Aortic smooth muscle cell (primary cell): Measurements from ENCODE around the gene ARL13A. TPM values are rescaled to one million over a fixed set of nuclear protein-coding genes. Genes with fewer than 3 reads are reported as not detected.

Experiments
- total RNA-seq: library from RNA; depleted of rRNA; stranded (reverse); fragments of >200 nt; gene quantifications from 2 replicates; pipeline ENCODE4 v1.2.3, GENCODE V29; 2014

Gene ARL13A
- not detected in 2 replicates for total RNA-seq

DNA sequence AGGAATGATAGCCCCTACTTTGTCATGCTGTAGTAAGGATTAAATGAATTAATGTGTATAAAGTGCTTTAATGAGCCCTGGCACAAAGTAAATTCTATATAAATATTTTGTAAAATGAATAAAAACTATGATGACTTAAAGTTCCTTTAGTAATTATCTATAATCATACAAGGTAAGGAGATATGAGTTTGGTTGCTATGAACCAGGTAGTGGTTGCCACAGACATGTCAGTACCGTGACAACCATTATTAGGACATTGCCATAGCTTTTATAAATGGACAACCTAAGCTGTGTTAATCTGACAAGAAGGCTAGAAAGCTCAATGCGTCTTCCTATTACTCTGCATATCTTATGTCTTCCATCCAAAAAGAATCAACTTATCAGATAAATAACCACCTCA, at the start of gene ARL13A:
TSS of gene ARL13A (plus strand) at position 301 of the 400 bp plus-strand sequence. CDS start 3,982 bp downstream, outside the sequence.

DNA sequence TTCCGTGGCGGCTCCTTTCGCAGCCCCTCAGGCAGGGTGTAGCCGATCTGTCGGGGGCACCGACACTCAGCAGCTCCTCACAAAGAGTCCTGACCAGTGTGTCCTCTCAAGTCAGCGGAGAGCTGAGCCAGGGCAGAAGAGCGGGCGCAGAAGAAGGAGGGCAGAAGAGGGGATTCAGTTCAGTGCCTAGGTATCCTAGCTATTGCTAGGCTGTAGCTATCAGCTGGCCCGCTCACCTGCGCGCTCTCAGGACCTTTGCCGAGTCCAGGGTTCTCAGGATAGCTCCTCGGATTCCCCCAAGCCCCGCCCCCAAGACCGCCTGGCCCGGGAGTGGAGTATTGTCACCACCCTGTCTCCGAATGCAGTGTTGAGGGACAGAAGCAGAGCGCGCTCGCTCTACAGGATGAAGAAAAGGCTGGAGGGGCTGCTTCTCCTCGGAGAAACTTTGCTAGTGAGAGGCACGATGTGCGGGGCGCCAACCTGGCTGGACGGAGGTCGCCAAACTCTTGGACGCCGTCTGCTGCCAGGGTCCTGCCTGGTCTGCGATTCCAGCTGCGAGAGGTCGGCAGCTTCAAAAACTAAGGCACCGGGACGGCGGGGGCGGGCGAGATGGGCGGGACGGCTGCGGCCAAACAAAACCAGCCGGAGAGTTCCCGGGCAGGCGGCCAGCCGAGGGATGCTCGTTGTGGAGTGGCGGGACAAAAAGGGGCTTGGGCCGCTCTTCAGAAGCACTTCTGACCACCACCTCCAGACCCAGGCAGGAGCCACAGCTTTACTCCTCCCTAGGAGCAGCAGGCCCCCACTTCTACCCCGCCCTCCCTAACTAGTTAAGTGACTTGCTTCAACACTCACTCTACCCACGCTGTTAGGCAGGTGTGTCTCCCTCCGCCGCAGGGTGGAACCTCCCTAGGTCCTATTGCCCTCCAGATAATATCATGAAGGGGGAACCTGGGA, 40.6 kb upstream of the ARL13A start, which contains the start of gene XKRX:
TSS of gene XKRX (minus strand) at position 258 of the 954 bp plus-strand sequence. CDS start 613 bp downstream, outside the sequence.

Other genes starting within 250 kb of the ARL13A start
- gene SYTL4, start 237.6 kb upstream of the ARL13A start, total RNA-seq = 2.9 and 4.8 TPM in 2 replicates
- 10.9 and 14.4 TPM in 2 replicates for gene CSTF2, start 149.3 kb upstream of the ARL13A start, total RNA-seq
- not detected in 2 replicates for gene NOX1, start 95.3 kb upstream of the ARL13A start, total RNA-seq
- under 0.01 TPM in 1 of 2 replicates, not detected in the other for gene XKRX, start 40.8 kb upstream of the ARL13A start, total RNA-seq
- gene TRMT2B, start 82.4 kb downstream of the ARL13A start, total RNA-seq = 16.5 and 20.6 TPM in 2 replicates
- gene TMEM35A, start 109.2 kb downstream of the ARL13A start, total RNA-seq = 7.1 and 12.0 TPM in 2 replicates
- gene CENPI, start 128.5 kb downstream of the ARL13A start, total RNA-seq = 9.8 and 14.1 TPM in 2 replicates